GM23248 (cell line): Measurements from ENCODE around the gene EFCAB6. TPM values are rescaled to one million over a fixed set of nuclear protein-coding genes. Genes with fewer than 3 reads are reported as not detected.

ENCODE experiments used
- DNase-seq: peaks from one replicate; pipeline ENCODE4 v3.0.0-alpha.2; 2015
- H2AFZ ChIP-seq: fragments of 200-600 bp; sonication (generic); 2 replicates; pipeline ENCODE4 v1.6.1; 2016; ENCODE audit warnings: antibody characterized with exemption
- H3F3A ChIP-seq: fragments of 200-600 bp; sonication (generic); 2 replicates; pipeline ENCODE4 v1.6.1; 2016; ENCODE audit warnings: mild to moderate bottlenecking, antibody characterized with exemption, mixed run types; ENCODE audit not compliant: insufficient read depth
- H3K27ac ChIP-seq: fragments of 200-600 bp; sonication (generic); 2 replicates; pipeline ENCODE4 v1.5.1; 2016; ENCODE audit warnings: mild to moderate bottlenecking
- H3K27me3 ChIP-seq: fragments of 200-600 bp; sonication (generic); replicated peaks from 2 replicates; pipeline ENCODE4 v1.6.1; 2016; ENCODE audit warnings: mild to moderate bottlenecking; ENCODE audit not compliant: insufficient read depth
- H3K36me3 ChIP-seq: fragments of 200-600 bp; sonication (generic); 2 replicates; pipeline ENCODE4 v1.6.1; 2016; ENCODE audit warnings: low read depth, mild to moderate bottlenecking
- H3K4me1 ChIP-seq: fragments of 200-600 bp; sonication (generic); 2 replicates; pipeline ENCODE4 v1.6.1; 2016; ENCODE audit warnings: mild to moderate bottlenecking; ENCODE audit not compliant: insufficient read depth
- H3K4me2 ChIP-seq: fragments of 200-600 bp; sonication (generic); one replicate; pipeline ENCODE4 v1.6.1; 2016; ENCODE audit warnings: mild to moderate bottlenecking; ENCODE audit not compliant: unreplicated experiment
- H3K4me3 ChIP-seq: fragments of 200-600 bp; sonication (generic); 2 replicates; pipeline ENCODE4 v1.5.1; 2016; ENCODE audit warnings: mild to moderate bottlenecking
- H3K79me2 ChIP-seq: fragments of 200-600 bp; sonication (generic); 2 replicates; pipeline ENCODE4 v1.6.1; 2016; ENCODE audit warnings: mild to moderate bottlenecking; ENCODE audit not compliant: insufficient read depth
- H3K9ac ChIP-seq: fragments of 200-600 bp; sonication (generic); 2 replicates; pipeline ENCODE4 v1.6.1; 2016; ENCODE audit warnings: mild to moderate bottlenecking
- H3K9me2 ChIP-seq: fragments of 200-600 bp; sonication (generic); 2 replicates; pipeline ENCODE4 v1.6.1; 2016; ENCODE audit warnings: mixed run types, mild to moderate bottlenecking, moderate library complexity; ENCODE audit not compliant: insufficient read depth
- H3K9me3 ChIP-seq: fragments of 200-600 bp; sonication (generic); one replicate; pipeline ENCODE4 v1.6.1; 2017; ENCODE audit warnings: low read depth
- H4K20me1 ChIP-seq: fragments of 200-600 bp; sonication (generic); 2 replicates; pipeline ENCODE4 v1.6.0; 2016; ENCODE audit not compliant: insufficient read depth
- EZH2 ChIP-seq: fragments of 200-600 bp; sonication (generic); IDR thresholded peaks from 2 replicates; pipeline ENCODE4 v1.6.1; 2018; ENCODE audit warnings: antibody characterized with exemption, mild to moderate bottlenecking; ENCODE audit not compliant: insufficient read depth, poor library complexity, severe bottlenecking
- EZH2phosphoT487 ChIP-seq: fragments of 200-600 bp; sonication (generic); IDR thresholded peaks from 2 replicates; pipeline ENCODE4 v1.6.1; 2018; ENCODE audit warnings: antibody characterized with exemption, moderate library complexity, mild to moderate bottlenecking, low read depth; ENCODE audit not compliant: insufficient read depth
- WGBS, 2 experiments: methylation state at CpG; one replicate each; pipeline ENCODE4 v1.1.6; 2015 to 2017; ENCODE audit warnings: low lambda C conversion rate in 2 of 2, low coverage in 1 of 2; ENCODE audit errors: missing lambda C conversion rate in 2 of 2; 5-methylcytosine and 5-hydroxymethylcytosine counted together
- in situ Hi-C: fragments of 300-500 bp; cut with MboI; formaldehyde crosslinking; loops from 2 replicates; pipeline ENCODE4 v1.15.0; 2020
- polyA plus RNA-seq: library from polyadenylated mRNA; unstranded; fragments of >200 nt; fragmentation: Nextera tagmentation; extraction: Ambion mirVana; gene quantifications from 2 replicates; pipeline ENCODE4 v1.2.1, GENCODE V29; 2016
- total RNA-seq: library from RNA; depleted of rRNA; stranded (reverse); fragments of >200 nt; shearing (Covaris generic); gene quantifications from 2 replicates; pipeline ENCODE4 v1.2.3, GENCODE V29; 2014

EFCAB6 gene
- total and polyA plus RNA-seq, 2 experiments from 2014 or later = 1.5 to 2.1 TPM

DNA sequence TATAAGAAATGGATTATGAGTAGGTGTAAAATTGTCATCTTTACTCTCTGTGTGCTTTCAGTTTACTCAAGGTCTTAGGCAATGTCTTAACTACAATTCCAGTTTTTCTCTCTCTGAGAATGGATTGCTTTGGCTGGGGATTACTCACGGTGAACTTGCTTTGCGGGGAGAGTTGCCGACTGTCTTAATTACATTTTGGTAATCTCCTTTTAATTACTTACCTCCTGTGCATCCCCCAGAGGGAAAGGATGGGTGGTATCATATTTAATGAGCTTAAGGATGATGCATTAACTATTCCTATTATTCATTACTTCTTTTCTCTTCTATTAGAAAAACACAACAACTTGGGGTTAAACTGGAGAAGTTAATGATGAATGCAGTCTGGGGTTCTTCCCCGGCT is 240.9 kb downstream of the EFCAB6 start:
- H3F3A ChIP-seq = no peaks in the 10 kb centered on the region

GRCh38 chr22:43570531-43571165 is 241.5 kb downstream of the EFCAB6 start:
- H2AFZ ChIP-seq = no peak overlapping the region
- 61 to 69% methylated on average over 14 of the region's 14 CpGs for WGBS, 2 experiments
- no peak overlapping the region for H3K4me2 ChIP-seq
- in situ Hi-C loops = no loop called here
- H3K36me3 ChIP-seq = no peaks in the 10 kb centered on the region
- DNase-seq = no peak
- H4K20me1 ChIP-seq = no peaks in the 10 kb centered on the region
- no peaks in the 10 kb centered on the region for H3F3A ChIP-seq
- H3K79me2 ChIP-seq = no peaks in the 10 kb centered on the region
- H3K9me3 ChIP-seq = no peaks in the 10 kb centered on the region
- H3K4me3 ChIP-seq = no peak overlapping the region
- H3K27me3 ChIP-seq = 0 out of 2 replicates have a peak, but pooled peaks cover 7% of the 10 kb centered on the region
- H3K9ac ChIP-seq = no peak overlapping the region
- H3K4me1 ChIP-seq = no peaks in the 10 kb centered on the region
- TF ChIP-seq EZH2 (no peak), EZH2phosphoT487 (no peak)
- no peaks in the 10 kb centered on the region for H3K9me2 ChIP-seq
- H3K27ac ChIP-seq = no peak overlapping the region

More for the DNA sequence above, 240.9 kb downstream of the EFCAB6 start:
- TF ChIP-seq EZH2phosphoT487 = no peak
- in situ Hi-C loops = no loop called here
- DNase-seq = no peak
- Histone ChIP-seq H3K79me2 (no peaks in the 10 kb centered on the region), H3K36me3 (no peaks in the 10 kb centered on the region), H3K27ac (no peak overlapping the region), H3K27me3 (0 out of 2 replicates have a peak, but pooled peaks cover 7% of the 10 kb centered on the region), H3K9ac (no peak overlapping the region), H3K4me2 (no peak overlapping the region), H2AFZ (no peak overlapping the region), H3K4me3 (no peak overlapping the region), H3K9me3 (no peaks in the 10 kb centered on the region), H3K4me1 (no peaks in the 10 kb centered on the region), H4K20me1 (no peaks in the 10 kb centered on the region), H3K9me2 (no peaks in the 10 kb centered on the region)
- 65 to 68% methylated on average over 4 of the region's 4 CpGs for WGBS, 2 experiments

GRCh38 chr22:43569111-43569510 is 243.0 kb downstream of the EFCAB6 start:
- no peak overlapping the region for H3K4me2 ChIP-seq
- H3K4me1 ChIP-seq = no peaks in the 10 kb centered on the region
- no peaks in the 10 kb centered on the region for H3K9me2 ChIP-seq
- H3K79me2 ChIP-seq = no peaks in the 10 kb centered on the region
- in situ Hi-C loops = no loop called here
- DNase-seq = no peak
- no peak overlapping the region for H3K27ac ChIP-seq
- H3K4me3 ChIP-seq = no peak overlapping the region
- 56 to 67% methylated on average over 6 of the region's 6 CpGs for WGBS, 2 experiments
- H2AFZ ChIP-seq = no peak overlapping the region
- H3K9me3 ChIP-seq = no peaks in the 10 kb centered on the region
- H3F3A ChIP-seq = no peaks in the 10 kb centered on the region
- no peaks in the 10 kb centered on the region for H3K36me3 ChIP-seq
- TF ChIP-seq EZH2phosphoT487 = no peak
- no peak for TF ChIP-seq EZH2
- 0 out of 2 replicates have a peak, but pooled peaks cover 7% of the 10 kb centered on the region for H3K27me3 ChIP-seq
- no peaks in the 10 kb centered on the region for H4K20me1 ChIP-seq
- H3K9ac ChIP-seq = no peak overlapping the region

- no peak for DNase-seq
- Histone ChIP-seq H3K4me1 (no peaks in the 10 kb centered on the region), H3K79me2 (no peaks in the 10 kb centered on the region), H4K20me1 (no peaks in the 10 kb centered on the region), H3K27me3 (0 out of 2 replicates have a peak, but pooled peaks cover 7% of the 10 kb centered on the region), H3K4me2 (no peak overlapping the region), H2AFZ (no peak overlapping the region), H3K27ac (no peak overlapping the region), H3K4me3 (no peak overlapping the region), H3K36me3 (no peaks in the 10 kb centered on the region), H3K9me2 (no peaks in the 10 kb centered on the region), H3K9me3 (no peaks in the 10 kb centered on the region), H3K9ac (no peak overlapping the region), H3F3A (no peaks in the 10 kb centered on the region)
- 33 to 45% methylated on average over 8 of the region's 8 CpGs for WGBS, 2 experiments
- in situ Hi-C loops = no loop called here
- TF ChIP-seq EZH2phosphoT487 = no peak
Measured at GRCh38 chr22:43567691-43568324, 244.3 kb downstream of the EFCAB6 start.
